Epidermal melanocyte (primary cell): ENCODE measurements around the gene KRTAP4-1.
"Not testable (repeated sequence)": the region's sequence is repeated elsewhere in the genome, so short reads cannot be mapped to it uniquely, and the experiment has no call there.

Experiments used
- DNase-seq: peaks from one replicate; pipeline ENCODE4 v3.0.0; 2011; ENCODE audit warnings: low spot score; ENCODE audit not compliant: insufficient read length

The KRTAP4-1 gene

DNA sequence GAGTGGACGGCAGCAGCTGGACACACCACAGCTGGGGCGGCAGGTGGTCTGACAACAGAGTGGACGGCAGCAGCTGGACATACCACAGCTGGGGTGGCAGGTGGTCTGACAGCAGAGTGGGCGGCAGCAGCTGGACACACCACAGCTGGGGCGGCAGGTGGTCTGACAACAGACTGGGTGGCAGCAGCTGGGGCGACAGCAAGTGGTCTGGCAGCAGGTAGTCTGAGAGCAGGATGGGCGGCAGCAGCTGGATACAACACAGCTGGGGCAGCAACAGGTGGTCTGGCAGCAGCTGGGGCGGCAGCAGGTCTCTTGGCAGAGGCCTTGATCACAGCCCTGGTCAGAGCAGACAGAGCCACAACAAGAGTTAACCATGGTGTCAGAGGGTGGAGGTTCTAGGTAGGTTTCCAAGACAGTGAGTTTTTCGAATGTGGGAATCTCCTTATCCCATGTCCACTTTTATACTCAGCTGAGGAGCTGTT is at the start of gene KRTAP4-1:
KRTAP4-1 (minus strand) TSS at position 432 of the 482 bp plus-strand sequence; CDS start at position 375, 57 bp downstream.
- no peak for DNase-seq

GRCh38 chr17:41232399-41233105 is 47.8 kb upstream of the KRTAP4-1 start, which contains the start of gene KRTAP9-3:
Gene KRTAP9-3, plus strand, starts transcription at chr17:41232449. Its CDS starts 53 bp downstream, at chr17:41232502.
- DNase-seq, result not testable (repeated sequence)

DNA sequence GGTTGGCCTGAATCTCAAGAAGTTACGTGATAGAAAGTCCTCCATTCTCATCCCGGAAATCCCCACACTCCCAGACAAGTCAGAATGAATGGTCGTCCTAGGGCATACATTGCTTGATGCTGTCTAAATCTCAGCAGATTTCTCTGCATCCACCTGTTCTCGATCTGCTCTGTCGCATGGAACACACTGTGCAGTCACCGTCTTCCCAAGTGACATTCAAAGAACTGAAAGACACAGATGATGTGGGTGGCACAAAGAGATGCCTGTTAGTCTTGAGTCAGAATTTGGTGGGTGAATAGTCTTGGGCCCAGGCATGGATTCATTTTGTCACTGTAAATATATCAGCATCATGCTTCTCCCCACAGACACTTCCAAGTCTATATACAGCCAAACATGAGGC is 47.0 kb upstream of the KRTAP4-1 start:
- no peak for DNase-seq

DNA sequence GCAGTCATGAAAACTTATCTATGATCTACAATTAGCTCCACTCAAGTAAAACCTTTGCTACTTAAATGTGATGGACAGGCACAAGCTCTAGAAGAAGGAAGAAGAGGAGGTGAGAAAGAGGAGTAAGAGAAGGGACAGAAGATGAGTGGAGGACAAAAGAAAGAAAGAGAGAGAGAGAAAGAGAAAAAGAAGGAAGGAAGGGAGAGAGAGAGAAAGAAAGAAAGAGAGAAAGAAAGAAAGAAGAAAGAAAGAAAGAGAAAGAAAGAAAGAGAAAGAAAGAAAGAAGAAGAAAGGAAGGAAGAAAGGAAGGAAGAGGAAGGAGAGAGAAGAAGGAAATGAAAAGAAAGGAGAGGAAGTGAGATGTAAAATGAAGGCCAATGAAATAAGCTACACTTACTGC is 45.4 kb upstream of the KRTAP4-1 start:
- DNase-seq, result no peak

DNA sequence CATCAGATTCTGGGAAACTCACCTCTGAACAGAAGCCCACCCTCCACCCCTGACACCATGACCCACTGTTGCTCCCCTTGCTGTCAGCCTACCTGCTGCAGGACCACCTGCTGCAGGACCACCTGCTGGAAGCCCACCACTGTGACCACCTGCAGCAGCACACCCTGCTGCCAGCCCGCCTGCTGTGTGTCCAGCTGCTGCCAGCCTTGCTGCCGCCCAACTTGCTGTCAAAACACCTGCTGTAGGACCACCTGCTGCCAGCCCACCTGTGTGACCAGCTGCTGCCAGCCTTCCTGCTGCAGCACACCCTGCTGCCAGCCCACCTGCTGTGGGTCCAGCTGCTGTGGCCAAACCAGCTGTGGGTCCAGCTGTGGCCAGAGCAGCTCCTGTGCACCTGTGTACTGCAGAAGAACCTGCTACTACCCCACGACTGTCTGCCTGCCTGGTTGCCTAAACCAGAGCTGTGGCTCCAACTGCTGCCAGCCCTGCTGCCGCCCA is 41.9 kb upstream of the KRTAP4-1 start, which contains the start of gene KRTAP9-2:
KRTAP9-2 (plus strand) TSS at position 51 of the 498 bp plus-strand sequence; CDS start at position 58, 7 bp downstream.
- DNase-seq, result not testable (repeated sequence)

- no peak for DNase-seq
These were observed 41.3 kb upstream of the KRTAP4-1 start for GRCh38 chr17:41226051-41226450.

- no peak for DNase-seq
These were observed 39.1 kb upstream of the KRTAP4-1 start for GRCh38 chr17:41223821-41224220.

DNA sequence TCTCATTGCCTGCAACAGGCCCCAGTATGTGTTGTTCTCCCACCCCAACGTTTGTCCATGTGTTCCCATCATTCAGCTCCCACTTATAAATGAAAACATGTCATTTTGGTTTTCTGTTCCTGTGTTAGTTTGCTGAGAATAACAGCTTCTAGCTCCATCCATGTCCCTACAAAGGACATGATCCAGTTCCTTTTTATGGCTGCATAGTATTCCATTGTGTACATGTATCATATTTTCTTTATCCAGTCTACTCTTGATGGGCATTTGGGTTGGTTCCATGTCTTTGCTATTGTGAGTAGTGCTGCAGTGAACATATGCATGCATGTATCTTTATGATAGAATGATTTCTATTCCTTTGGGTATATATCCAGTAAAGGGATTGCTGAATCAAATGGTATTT is 31.0 kb upstream of the KRTAP4-1 start:
- no peak for DNase-seq

GRCh38 chr17:41212524-41213169 is 27.9 kb upstream of the KRTAP4-1 start:
- no peak for DNase-seq

- no peak for DNase-seq
These were observed 27.2 kb upstream of the KRTAP4-1 start for GRCh38 chr17:41211845-41212466.

- no peak for DNase-seq
These were observed 14.8 kb upstream of the KRTAP4-1 start for GRCh38 chr17:41199421-41200078.

- DNase-seq, result no peak
These were observed 11.4 kb upstream of the KRTAP4-1 start for GRCh38 chr17:41196068-41196467.

GRCh38 chr17:41190328-41190727 is 5.6 kb upstream of the KRTAP4-1 start:
- DNase-seq, result no peak

DNA sequence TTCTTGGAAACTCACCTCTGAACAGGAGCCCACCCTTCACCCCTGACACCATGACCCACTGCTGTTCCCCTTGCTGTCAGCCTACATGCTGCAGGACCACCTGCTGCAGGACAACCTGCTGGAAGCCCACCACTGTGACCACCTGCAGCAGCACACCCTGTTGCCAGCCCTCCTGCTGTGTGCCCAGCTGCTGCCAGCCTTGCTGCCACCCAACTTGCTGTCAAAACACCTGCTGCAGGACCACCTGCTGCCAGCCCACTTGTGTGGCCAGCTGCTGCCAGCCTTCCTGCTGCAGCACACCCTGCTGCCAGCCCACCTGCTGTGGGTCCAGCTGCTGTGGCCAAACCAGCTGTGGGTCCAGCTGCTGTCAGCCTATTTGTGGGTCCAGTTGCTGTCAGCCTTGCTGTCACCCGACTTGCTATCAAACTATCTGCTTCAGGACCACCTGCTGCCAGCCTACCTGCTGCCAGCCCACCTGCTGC is 5.2 kb upstream of the KRTAP4-1 start, which contains the start of gene KRTAP9-1:
KRTAP9-1 (plus strand) TSS at position 51 of the 482 bp plus-strand sequence; CDS start at position 51, 0 bp downstream.
- DNase-seq, result not testable (repeated sequence)

GRCh38 chr17:41186872-41187271 is 2.2 kb upstream of the KRTAP4-1 start:
- DNase-seq, result no peak

DNA sequence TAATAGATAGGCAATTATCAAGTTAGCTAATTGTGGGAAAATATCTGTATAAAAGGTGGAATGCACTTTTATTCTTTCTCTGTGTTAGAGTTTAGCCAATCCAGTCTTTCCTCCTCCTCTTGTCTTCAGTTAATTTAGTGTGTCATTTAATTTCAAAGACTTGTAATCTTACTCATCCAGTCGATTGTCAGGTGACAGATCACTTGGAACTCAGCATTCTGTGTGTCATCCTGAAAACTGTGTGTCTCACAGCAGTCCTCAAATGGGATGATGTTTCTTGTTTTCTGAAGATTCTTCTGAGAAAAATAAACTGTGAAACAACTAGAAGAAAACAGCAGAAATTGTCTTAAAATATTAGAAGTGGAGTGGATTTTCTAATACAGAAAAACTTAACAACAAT is 290 bp upstream of the KRTAP4-1 start:
- no peak for DNase-seq

DNA sequence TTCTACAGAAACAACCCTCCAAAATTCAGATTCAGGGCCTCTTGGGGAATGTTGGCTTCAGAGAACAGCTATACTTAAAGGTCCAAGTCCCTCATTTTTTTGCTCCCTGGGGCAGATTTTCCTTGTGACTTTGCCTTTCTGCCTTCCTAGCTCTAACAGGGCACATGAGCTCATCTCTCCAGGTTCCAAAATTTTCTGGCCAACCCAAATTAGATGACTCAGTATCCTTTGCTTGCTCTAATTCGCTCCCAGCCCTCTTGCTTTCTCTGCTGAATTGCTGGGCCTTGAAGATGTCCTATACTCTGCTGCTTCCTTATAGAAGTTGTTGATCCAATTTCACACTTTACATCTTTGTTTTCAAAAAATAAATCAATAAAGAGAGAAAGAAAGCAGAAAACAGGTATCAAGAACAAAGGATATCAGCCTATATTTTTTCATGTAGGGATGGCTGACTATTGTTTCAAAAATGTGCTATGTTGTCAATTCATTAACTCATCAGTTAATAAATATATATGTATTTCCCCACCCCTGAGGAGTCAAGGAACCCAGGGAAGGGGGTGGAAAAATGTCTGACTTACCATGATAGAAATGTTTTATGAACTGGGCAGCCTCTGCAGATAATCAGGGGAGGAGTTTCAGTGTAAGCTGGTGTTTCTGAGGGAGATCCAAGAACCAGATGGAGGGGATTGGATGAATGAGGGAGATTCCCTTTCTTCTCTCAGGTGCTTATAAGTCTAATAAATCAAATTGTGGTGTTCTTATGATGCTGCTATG is 5.7 kb downstream of the KRTAP4-1 start:
- no peak for DNase-seq

- DNase-seq, result no peak
These were observed 6.4 kb downstream of the KRTAP4-1 start for GRCh38 chr17:41178341-41178740.

DNA sequence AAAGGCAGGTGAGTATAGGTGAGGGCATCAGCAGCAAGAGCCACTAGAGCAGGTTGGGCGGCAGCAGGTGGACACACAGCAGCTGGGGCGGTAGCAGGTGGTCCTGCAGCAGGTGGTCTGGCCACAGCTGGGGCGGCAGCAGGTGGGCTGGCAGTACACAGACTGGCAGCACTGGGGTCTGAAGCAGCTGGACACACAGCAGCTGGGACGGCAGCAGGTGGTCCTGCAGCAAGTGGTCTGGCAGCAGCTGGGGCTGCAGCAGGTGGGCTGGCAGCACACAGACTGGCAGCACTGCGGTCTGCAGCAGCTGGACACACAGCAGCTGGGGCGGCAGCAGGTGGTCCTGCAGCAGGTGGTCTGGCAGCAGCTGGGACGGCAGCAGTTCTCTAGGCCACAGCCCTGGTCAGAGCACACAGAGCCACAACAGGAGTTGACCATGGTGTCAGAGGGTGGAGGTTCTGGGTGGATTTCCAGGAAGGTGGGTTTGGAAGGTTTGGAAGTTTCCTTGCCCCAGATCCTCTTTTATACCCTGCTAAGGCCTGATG is 6.9 kb downstream of the KRTAP4-1 start, which contains the start of gene KRTAP4-2:
KRTAP4-2 (minus strand) TSS at position 495 of the 545 bp plus-strand sequence; CDS start at position 438, 57 bp downstream.
- DNase-seq, result no peak
